Endodermal cell (in vitro differentiated cells): Measurements from ENCODE around the gene SERPINA3. TPM values are rescaled to one million over a fixed set of nuclear protein-coding genes. Genes with fewer than 3 reads are reported as not detected.

Experiments used
- DNase-seq: peaks from one replicate; pipeline ENCODE4 v3.0.0-alpha.2; 2017
- H3K27ac ChIP-seq: 2 replicates; pipeline ENCODE4 v1.5.1; 2013; ENCODE audit warnings: mild to moderate bottlenecking, low read depth, low read length, moderate library complexity
- H3K27me3 ChIP-seq: 2 replicates; pipeline ENCODE4 v1.6.1; 2013; ENCODE audit warnings: mild to moderate bottlenecking, low read length, moderate library complexity; ENCODE audit not compliant: insufficient read depth, control insufficient read depth, poor library complexity, severe bottlenecking
- H3K36me3 ChIP-seq: 2 replicates; pipeline ENCODE4 v1.7.0; 2013; ENCODE audit warnings: mild to moderate bottlenecking, low read length, moderate library complexity; ENCODE audit not compliant: control insufficient read depth, insufficient read depth
- H3K4me1 ChIP-seq: one replicate; pipeline ENCODE4 v1.7.0; 2013; ENCODE audit warnings: low read length; ENCODE audit not compliant: control insufficient read depth, insufficient read depth
- H3K4me3 ChIP-seq: 2 replicates; pipeline ENCODE4 v1.5.1; 2013; ENCODE audit warnings: mild to moderate bottlenecking, low read length, moderate library complexity
- H3K9ac ChIP-seq: 2 replicates; pipeline ENCODE4 v1.6.1; 2013; ENCODE audit warnings: mild to moderate bottlenecking, low read length, moderate library complexity; ENCODE audit not compliant: poor library complexity, severe bottlenecking; ENCODE audit errors: extremely low read depth
- H3K9me3 ChIP-seq: 2 replicates; pipeline ENCODE4 v1.6.1; 2013; ENCODE audit warnings: mild to moderate bottlenecking, low read length, moderate library complexity; ENCODE audit not compliant: control insufficient read depth
- H3K27ac Mint-ChIP-seq: 2 replicates; pipeline ENCODE4 v1.8.0; 2020; ENCODE audit warnings: mixed read lengths
- H3K27me3 Mint-ChIP-seq: 2 replicates; pipeline ENCODE4 v1.8.0; 2021; ENCODE audit warnings: mild to moderate bottlenecking, mixed read lengths; ENCODE audit not compliant: insufficient read depth
- H3K36me3 Mint-ChIP-seq: 2 replicates; pipeline ENCODE4 v1.8.0; 2020; ENCODE audit warnings: low read depth, mixed read lengths
- H3K4me1 Mint-ChIP-seq: 2 replicates; pipeline ENCODE4 v1.8.0; 2020; ENCODE audit warnings: mixed read lengths
- H3K4me3 Mint-ChIP-seq: 2 replicates; pipeline ENCODE4 v1.8.0; 2020; ENCODE audit warnings: mild to moderate bottlenecking, moderate library complexity, mixed read lengths
- H3K9me3 Mint-ChIP-seq: 2 replicates; pipeline ENCODE4 v1.8.0; 2020; ENCODE audit warnings: mild to moderate bottlenecking, mixed read lengths
- CTCF ChIP-seq: fragments of 200-600 bp; sonication (generic); conservative IDR thresholded peaks from 2 replicates; pipeline ENCODE4 v1.5.0; 2021; ENCODE audit warnings: antibody characterized with exemption, mild to moderate bottlenecking
- WGBS, 2 experiments: methylation state at CpG; one replicate each; pipeline versions ENCODE4 v1.1.5 to v1.1.7; 2013; ENCODE audit warnings: missing lambda C conversion rate in 2 of 2, mixed read lengths in 1 of 2; ENCODE audit not compliant: insufficient coverage in 1 of 2, insufficient read length in 1 of 2; 5-methylcytosine and 5-hydroxymethylcytosine counted together
- total RNA-seq, 2 donors: library from RNA; stranded (reverse); fragmentation: NEBNext Ultra II Directional in 1 of 2; extraction: Animal tissue kit (Norgen Biotek cat#: 25700) in 1 of 2; gene quantifications; 2 replicates in 1 of 2; 3 replicates in 1 of 2; pipeline ENCODE4 v1.2.1, GENCODE V29; 2021

Gene SERPINA3
- total RNA-seq, 2 donors from 2014 or later: 0.27 TPM; not detected in 1

- no peaks in the 10 kb centered on the region for H3K27me3 ChIP-seq
- no peaks in the 10 kb centered on the region for H3K36me3 Mint-ChIP-seq
- DNase-seq: no peak
- H3K4me1 Mint-ChIP-seq: no peaks in the 10 kb centered on the region
- H3K4me3 Mint-ChIP-seq: no peak overlapping the region
- no peak overlapping the region for H3K27ac Mint-ChIP-seq
- H3K9ac ChIP-seq: no peak overlapping the region
- H3K4me3 ChIP-seq: no peak overlapping the region
- no peaks in the 10 kb centered on the region for H3K4me1 ChIP-seq
- no peaks in the 10 kb centered on the region for H3K27me3 Mint-ChIP-seq
- 75 to 85% methylated on average over 10 to 13 of the region's 13 CpGs for WGBS, 2 experiments
- no peaks in the 10 kb centered on the region for H3K9me3 ChIP-seq
- no peak overlapping the region for H3K27ac ChIP-seq
- no peaks in the 10 kb centered on the region for H3K36me3 ChIP-seq
- H3K9me3 Mint-ChIP-seq: peaks cover 6% of the 10 kb centered on the region
- no peak for TF ChIP-seq CTCF
These were observed 42.1 kb downstream of the SERPINA3 start for GRCh38 chr14:94654071-94654861.

- no peak overlapping the region for H3K4me3 Mint-ChIP-seq
- H3K4me1 Mint-ChIP-seq: no peaks in the 10 kb centered on the region
- no peak overlapping the region for H3K27ac Mint-ChIP-seq
- H3K9me3 Mint-ChIP-seq: peaks cover 6% of the 10 kb centered on the region
- WGBS, 2 experiments: 86 to 96% methylated on average over 2 of the region's 11 CpGs
- no peaks in the 10 kb centered on the region for H3K36me3 Mint-ChIP-seq
- no peaks in the 10 kb centered on the region for H3K36me3 ChIP-seq
- H3K4me1 ChIP-seq: no peaks in the 10 kb centered on the region
- no peak overlapping the region for H3K27ac ChIP-seq
- peaks cover 6% of the 10 kb centered on the region for H3K27me3 Mint-ChIP-seq
- peaks cover 2% of the 10 kb centered on the region for H3K27me3 ChIP-seq
- no peaks in the 10 kb centered on the region for H3K9me3 ChIP-seq
- no peak overlapping the region for H3K4me3 ChIP-seq
- DNase-seq: no peak
- no peak overlapping the region for H3K9ac ChIP-seq
- TF ChIP-seq CTCF: no peak
These were observed 43.0 kb downstream of the SERPINA3 start for GRCh38 chr14:94655169-94655710.

- Histone ChIP-seq H3K4me3 (no peak overlapping the region), H3K27ac (no peak overlapping the region), H3K4me1 (no peaks in the 10 kb centered on the region), H3K9ac (no peak overlapping the region), H3K9me3 (no peaks in the 10 kb centered on the region), H3K27me3 (peaks cover 9% of the 10 kb centered on the region), H3K36me3 (no peaks in the 10 kb centered on the region)
- Mint-ChIP-seq H3K27ac (no peak overlapping the region), H3K4me3 (no peak overlapping the region), H3K36me3 (no peaks in the 10 kb centered on the region), H3K9me3 (peaks cover 6% of the 10 kb centered on the region), H3K4me1 (no peaks in the 10 kb centered on the region), H3K27me3 (peaks cover 14% of the 10 kb centered on the region)
- DNase-seq: no peak
- no peak for TF ChIP-seq CTCF
- 94 to 96% methylated on average over 4 of the region's 4 CpGs for WGBS, 2 experiments
These were observed 43.9 kb downstream of the SERPINA3 start for GRCh38 chr14:94656043-94656442.
